GM12873 (cell line): Measurements from ENCODE around the gene PRICKLE2.

Source experiments
- TF ChIP-seq, protein P1 (sequence below): IDR thresholded peaks from 2 replicates; pipeline ENCODE4 v1.5.1; 2012; ENCODE audit warnings: low read depth, mild to moderate bottlenecking, moderate library complexity, low read length, control low read depth; ENCODE audit not compliant: insufficient read depth; ENCODE audit errors: missing control alignments

The PRICKLE2 gene

DNA sequence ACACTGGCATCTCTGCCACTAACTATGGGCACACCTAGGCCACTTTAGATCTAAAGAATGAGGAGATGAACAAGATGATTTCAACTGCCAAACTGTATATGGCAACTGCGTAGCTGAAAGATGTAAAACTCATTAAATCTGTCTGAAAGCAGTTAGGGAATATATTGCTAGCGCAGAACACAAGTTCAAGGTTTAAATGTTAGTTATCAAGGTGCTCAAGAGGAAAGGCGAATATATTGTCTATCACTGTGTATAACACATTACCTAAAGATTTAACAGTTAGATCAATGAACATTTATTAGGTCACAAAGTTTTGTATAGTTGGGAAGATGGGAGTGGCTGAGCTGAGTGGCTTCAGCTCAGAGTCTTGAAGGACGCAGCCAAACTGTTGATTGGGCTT lies 168.0 kb downstream of the PRICKLE2 start:
- TF ChIP-seq, protein P1, sequence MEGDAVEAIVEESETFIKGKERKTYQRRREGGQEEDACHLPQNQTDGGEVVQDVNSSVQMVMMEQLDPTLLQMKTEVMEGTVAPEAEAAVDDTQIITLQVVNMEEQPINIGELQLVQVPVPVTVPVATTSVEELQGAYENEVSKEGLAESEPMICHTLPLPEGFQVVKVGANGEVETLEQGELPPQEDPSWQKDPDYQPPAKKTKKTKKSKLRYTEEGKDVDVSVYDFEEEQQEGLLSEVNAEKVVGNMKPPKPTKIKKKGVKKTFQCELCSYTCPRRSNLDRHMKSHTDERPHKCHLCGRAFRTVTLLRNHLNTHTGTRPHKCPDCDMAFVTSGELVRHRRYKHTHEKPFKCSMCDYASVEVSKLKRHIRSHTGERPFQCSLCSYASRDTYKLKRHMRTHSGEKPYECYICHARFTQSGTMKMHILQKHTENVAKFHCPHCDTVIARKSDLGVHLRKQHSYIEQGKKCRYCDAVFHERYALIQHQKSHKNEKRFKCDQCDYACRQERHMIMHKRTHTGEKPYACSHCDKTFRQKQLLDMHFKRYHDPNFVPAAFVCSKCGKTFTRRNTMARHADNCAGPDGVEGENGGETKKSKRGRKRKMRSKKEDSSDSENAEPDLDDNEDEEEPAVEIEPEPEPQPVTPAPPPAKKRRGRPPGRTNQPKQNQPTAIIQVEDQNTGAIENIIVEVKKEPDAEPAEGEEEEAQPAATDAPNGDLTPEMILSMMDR, result no peak

DNA sequence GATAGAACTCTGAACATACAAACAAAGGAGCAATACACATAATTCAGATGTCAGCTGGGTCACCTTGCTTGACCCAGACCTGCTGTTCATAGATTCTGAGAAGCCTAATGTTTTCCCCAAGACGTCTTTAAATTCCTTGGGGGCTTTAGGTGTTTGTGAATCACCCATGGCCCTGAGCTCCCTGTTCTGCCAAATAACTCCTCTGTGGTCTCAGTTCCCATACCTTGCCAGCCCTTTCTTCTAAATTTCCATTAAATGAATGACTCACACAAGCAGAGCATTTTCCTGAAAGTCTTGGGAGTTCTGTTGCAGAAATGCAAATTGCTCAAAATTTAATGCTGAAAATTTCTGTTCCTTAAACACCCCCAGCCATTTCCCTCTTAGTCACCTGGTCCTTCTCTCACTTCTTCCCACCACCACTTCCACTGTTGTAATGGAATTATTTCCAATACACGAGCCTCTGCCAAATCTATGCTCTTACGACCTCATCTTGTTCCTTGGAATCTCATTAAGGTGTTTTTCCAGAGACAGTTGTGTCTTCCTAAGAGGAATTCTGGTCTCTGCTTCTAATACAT lies 168.6 kb downstream of the PRICKLE2 start:
- TF ChIP-seq, protein P1, result no peak

DNA sequence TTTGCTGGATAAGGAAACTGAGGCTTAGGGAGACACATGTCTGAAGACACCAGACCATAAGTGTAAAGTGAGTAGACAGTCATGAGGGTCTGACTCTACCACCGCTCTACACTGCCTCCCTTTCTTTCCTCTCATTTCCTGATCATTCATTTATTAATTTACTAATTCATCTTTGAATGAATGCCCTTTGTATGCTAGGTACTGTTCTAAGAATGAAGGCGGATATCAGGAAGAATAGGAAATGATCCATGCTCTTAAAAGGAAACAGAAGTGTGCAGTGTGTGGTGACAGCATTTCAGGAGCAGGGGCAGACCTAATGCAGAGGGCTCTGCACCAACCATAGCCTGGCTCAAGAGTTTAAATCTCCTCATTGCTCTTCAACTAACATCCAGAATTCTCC lies 170.2 kb downstream of the PRICKLE2 start:
- TF ChIP-seq, protein P1, result no peak

DNA sequence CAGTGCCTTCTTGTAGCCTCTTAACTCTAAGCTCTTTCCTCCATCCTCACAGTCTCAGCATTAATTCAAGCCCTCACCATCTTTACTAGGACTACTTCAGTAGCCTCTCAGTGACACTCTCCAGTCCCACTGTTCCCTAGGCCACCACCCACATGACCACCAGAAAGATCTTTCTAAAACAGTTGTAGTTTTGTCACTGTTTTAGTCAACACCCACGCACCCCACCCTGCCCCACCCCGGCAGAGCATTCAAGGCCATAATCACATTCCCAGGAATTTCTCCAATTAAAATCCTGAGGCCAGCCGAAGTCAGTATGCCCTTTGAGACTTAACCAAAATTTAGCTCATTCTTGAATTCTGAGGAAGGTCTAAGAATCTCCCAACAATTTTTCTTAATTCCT lies 170.8 kb downstream of the PRICKLE2 start:
- TF ChIP-seq, protein P1, result no peak

DNA sequence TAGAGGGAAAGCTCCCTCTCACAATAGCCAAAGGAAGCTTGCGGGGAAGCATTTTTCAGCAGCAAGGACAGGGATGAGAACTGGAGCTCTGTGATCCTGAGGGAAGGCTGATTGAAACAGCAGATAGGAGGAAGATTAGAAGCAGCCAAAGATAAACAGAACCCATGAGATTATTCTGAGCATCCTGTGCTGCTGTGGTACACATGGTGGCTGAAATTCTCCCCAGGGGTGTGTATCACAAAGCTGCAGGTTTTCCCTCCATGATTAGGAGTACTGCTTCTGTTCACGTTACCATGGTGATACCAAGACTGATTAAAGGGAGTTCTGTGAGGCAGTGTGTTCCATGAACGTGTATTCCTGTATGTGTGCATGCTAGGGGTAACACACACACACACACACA lies 171.7 kb downstream of the PRICKLE2 start:
- TF ChIP-seq, protein P1, result no peak

DNA sequence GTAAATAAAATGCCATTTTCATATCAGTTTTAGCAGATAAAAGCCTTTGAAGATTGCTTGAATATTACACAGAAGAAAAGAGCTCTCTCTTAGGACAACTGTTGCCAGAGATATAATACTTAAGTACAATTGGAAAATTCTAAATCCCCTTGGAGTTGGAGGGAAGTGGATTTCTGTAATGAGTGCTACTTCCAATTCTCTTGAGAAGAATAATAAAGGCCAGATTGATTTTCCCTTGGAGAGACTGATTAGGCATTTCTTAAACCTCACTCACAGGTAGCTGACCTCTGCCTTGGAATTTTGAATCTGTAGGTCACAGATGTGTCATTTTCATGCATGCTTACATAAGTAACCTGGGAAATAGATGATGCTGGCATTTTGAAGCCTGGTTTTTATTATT lies 172.1 kb downstream of the PRICKLE2 start:
- TF ChIP-seq, protein P1, result no peak

DNA sequence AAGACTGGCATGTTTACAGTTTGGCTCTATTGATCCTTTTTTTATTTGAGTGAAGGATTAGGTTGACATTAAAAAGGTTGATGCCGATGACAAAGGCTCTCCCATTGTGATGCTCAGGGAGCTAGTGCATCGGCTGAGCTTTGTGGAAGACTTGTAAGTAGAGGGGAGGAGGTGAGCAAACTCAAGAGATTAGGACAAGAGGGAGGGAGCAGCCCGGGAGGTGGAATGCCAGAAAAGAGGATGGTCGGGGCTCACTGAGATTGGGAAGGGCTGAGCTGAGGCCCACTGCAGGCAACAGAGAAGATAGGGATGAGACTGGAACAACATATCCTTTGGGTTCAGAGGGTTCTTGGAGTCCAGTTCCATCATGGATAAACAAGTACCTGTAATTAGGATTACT lies 175.4 kb downstream of the PRICKLE2 start:
- TF ChIP-seq, protein P1, result no peak
